Cerebellar cortex (tissue), 1 donor: ENCODE data around the gene NEURL1B.
A peak's percentile ranks its signal among the peaks of the same experiment; 100 is the strongest.

Experiments used
- DNase-seq: peaks from one replicate; pipeline ENCODE4 v3.0.0-alpha.2; 2015; ENCODE audit warnings: low spot score

Gene NEURL1B

GRCh38 chr5:172715931-172716682 is 75.0 kb downstream of the NEURL1B start:
- no peak for DNase-seq

GRCh38 chr5:172716796-172717313 is 75.8 kb downstream of the NEURL1B start:
- DNase-seq: peak; percentile 87

GRCh38 chr5:172717481-172718195 is 76.6 kb downstream of the NEURL1B start:
- no peak for DNase-seq

GRCh38 chr5:172718527-172719114 is 77.6 kb downstream of the NEURL1B start:
- no peak for DNase-seq

- no peak for DNase-seq
Observed at GRCh38 chr5:172719211-172719610, 78.1 kb downstream of the NEURL1B start.

- DNase-seq: no peak
Observed at GRCh38 chr5:172720655-172721054, 79.6 kb downstream of the NEURL1B start.

- no peak for DNase-seq
Observed at GRCh38 chr5:172721455-172722326, 80.6 kb downstream of the NEURL1B start.

- DNase-seq: no peak
Observed at GRCh38 chr5:172722327-172722815, 81.3 kb downstream of the NEURL1B start.

- no peak for DNase-seq
Observed at GRCh38 chr5:172723508-172723907, 82.4 kb downstream of the NEURL1B start.

- DNase-seq: no peak
Observed at GRCh38 chr5:172724242-172725183, 83.5 kb downstream of the NEURL1B start.

GRCh38 chr5:172725273-172725672 is 84.2 kb downstream of the NEURL1B start:
- no peak for DNase-seq

GRCh38 chr5:172725785-172726184 is 84.7 kb downstream of the NEURL1B start:
- no peak for DNase-seq

- DNase-seq: no peak
Observed at GRCh38 chr5:172726966-172727365, 85.9 kb downstream of the NEURL1B start.

GRCh38 chr5:172727551-172727950 is 86.5 kb downstream of the NEURL1B start:
- no peak for DNase-seq

- no peak for DNase-seq
Observed at GRCh38 chr5:172728481-172729241, 87.6 kb downstream of the NEURL1B start.

- DNase-seq: no peak
Observed at GRCh38 chr5:172729588-172729987, 88.5 kb downstream of the NEURL1B start.

GRCh38 chr5:172730222-172730621 is 89.2 kb downstream of the NEURL1B start:
- DNase-seq: no peak

- DNase-seq: peak; percentile 17
Observed at GRCh38 chr5:172730981-172731679, 90.1 kb downstream of the NEURL1B start.

- DNase-seq: no peak
Observed at GRCh38 chr5:172731680-172732074, 90.6 kb downstream of the NEURL1B start.
